Measurements from ENCODE around the gene AFF3.

DNA sequence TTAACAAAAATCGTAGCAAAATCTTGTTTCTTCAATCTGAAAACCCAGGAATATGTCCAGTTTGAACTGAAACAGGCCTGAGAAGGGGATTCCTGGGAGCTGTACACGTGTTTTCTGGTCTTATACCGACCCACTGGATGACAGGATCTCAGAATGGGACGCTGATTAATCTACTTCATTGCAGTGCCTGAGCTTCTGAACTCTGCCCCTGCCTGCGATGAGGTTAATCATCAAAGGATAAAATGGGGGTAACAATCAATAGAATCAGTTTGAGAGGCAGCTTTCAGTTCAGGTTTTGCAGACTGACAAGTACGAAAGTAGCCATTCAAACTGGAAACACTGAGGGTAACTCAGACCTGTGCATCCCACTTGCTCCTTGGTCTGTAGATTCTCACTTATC, 378.6 kb downstream of the AFF3 start:
- no peak for TF ChIP-seq POLR2A (IDR thresholded peaks at IDR 0.05)
- TF ChIP-seq CTCF (IDR thresholded peaks at IDR 0.05) = no peak
